ENCODE measurements around the gene POGZ.

DNA sequence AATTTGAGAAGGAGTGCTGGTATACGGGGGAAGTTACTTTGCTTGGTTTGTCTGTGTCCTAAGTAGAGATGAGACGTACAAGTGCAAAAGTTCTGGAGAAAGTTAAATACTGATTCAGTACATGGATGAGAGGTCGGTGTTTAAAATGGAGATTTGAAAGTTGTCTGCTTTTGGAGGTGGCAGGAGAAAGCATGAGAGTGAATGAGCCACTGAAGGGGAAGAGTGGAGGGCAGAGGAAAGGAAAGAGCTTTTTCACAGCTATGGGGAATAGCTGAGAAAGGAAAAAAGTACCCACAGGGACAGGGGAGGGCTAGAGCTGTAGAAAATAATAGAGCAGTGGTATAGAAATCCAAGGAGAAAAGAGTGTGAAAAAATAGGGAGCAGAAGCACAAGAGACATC, 33.7 kb upstream of the POGZ start:
- TF ChIP-seq POLR2A (IDR thresholded peaks at IDR 0.05) (no peak), POLR2AphosphoS5 (IDR thresholded peaks at IDR 0.05) (no peak)
- TF ChIP-seq, protein P1, sequence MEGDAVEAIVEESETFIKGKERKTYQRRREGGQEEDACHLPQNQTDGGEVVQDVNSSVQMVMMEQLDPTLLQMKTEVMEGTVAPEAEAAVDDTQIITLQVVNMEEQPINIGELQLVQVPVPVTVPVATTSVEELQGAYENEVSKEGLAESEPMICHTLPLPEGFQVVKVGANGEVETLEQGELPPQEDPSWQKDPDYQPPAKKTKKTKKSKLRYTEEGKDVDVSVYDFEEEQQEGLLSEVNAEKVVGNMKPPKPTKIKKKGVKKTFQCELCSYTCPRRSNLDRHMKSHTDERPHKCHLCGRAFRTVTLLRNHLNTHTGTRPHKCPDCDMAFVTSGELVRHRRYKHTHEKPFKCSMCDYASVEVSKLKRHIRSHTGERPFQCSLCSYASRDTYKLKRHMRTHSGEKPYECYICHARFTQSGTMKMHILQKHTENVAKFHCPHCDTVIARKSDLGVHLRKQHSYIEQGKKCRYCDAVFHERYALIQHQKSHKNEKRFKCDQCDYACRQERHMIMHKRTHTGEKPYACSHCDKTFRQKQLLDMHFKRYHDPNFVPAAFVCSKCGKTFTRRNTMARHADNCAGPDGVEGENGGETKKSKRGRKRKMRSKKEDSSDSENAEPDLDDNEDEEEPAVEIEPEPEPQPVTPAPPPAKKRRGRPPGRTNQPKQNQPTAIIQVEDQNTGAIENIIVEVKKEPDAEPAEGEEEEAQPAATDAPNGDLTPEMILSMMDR (IDR thresholded peaks at IDR 0.05) = no peak

Data from gastroesophageal sphincter (tissue), 3 donors.